Large intestine (tissue), 3 donors: ENCODE data around the gene PCBD2. TPM values are rescaled to one million over a fixed set of nuclear protein-coding genes. Genes with fewer than 3 reads are reported as not detected.
"Not testable (repeated sequence)": the region's sequence is repeated elsewhere in the genome, so short reads cannot be mapped to it uniquely, and the experiment has no call there.

Experiments used
- DNase-seq, 2 donors: peaks; one replicate each; pipeline versions ENCODE4 v3.0.0 to v3.0.0-alpha.2; 2013
- H3K27ac ChIP-seq: one replicate; pipeline ENCODE4 v1.5.1; 2013; ENCODE audit warnings: low read length
- H3K27me3 ChIP-seq: 2 replicates; pipeline ENCODE4 v1.6.1; 2013; ENCODE audit warnings: low read length; ENCODE audit not compliant: control insufficient read depth, insufficient read depth
- H3K36me3 ChIP-seq: 2 replicates; pipeline ENCODE4 v1.6.1; 2013; ENCODE audit warnings: low read length; ENCODE audit not compliant: control insufficient read depth, insufficient read depth
- H3K4me1 ChIP-seq: one replicate; pipeline ENCODE4 v1.6.1; 2013; ENCODE audit warnings: low read length; ENCODE audit not compliant: control insufficient read depth, insufficient read depth
- H3K4me3 ChIP-seq: one replicate; pipeline ENCODE4 v1.5.1; 2013; ENCODE audit warnings: low read length
- H3K9me3 ChIP-seq: one replicate; pipeline ENCODE4 v1.6.1; 2013; ENCODE audit warnings: mild to moderate bottlenecking, low read depth, low read length, moderate library complexity; ENCODE audit not compliant: control insufficient read depth
- WGBS: methylation state at CpG from one replicate; pipeline ENCODE4 v1.1.5; 2013; ENCODE audit warnings: low lambda C conversion rate; ENCODE audit not compliant: insufficient coverage; 5-methylcytosine and 5-hydroxymethylcytosine counted together
- polyA plus RNA-seq: library from polyadenylated mRNA; unstranded; fragments of 120-200 nt; gene quantifications from one replicate; pipeline ENCODE4 v1.2.1, GENCODE V29; 2013

Gene PCBD2
- polyA plus RNA-seq, 1 donor: 15.8 TPM

DNA sequence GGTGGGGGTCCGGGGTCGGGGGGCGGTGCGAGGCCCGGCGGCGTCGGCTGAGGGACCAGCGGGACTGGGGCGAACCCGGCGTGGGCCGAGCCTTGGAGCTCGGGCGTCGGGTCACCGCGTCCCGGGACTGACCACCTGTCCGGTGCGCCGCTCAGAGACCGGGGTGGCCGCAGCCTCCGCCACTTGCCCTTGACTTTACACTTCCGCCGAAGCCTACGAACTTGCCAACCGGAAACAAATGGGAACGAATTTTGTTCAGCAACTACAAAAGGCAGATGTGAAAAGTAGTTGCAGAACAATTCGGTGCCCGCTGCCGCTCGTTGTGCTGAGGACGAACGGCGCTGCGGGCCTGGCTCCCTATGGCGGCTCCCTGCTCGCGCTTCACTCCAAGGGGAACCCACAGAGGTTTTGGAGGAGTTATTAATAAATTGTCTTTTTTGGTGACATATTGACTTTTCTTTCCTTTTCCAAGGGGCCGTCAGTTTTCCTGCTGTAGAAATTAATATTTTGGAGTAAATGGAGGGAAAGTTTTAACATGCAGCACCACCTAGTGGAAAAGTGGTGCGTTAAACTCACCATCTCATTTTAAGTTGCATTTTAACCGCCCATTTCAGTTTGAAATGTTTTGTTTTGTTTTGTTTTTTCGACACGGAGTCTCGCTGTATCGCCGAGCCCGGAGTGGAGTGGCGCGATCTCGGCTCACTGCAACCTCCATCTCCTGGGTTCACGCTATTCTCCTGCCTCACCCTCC, 490 bp downstream of the PCBD2 start:
- peak overlapping the region; percentile 90 for H3K27ac ChIP-seq
- WGBS: 0% methylated on average over 3 of the region's 54 CpGs
- DNase-seq: peak; percentile 51 to 84
- no peaks in the 10 kb centered on the region for H3K4me1 ChIP-seq
- no peaks in the 10 kb centered on the region for H3K9me3 ChIP-seq
- H3K4me3 ChIP-seq: peak overlapping the region; percentile 76
- H3K36me3 ChIP-seq: peaks cover 14% of the 10 kb centered on the region
- H3K27me3 ChIP-seq: no peaks in the 10 kb centered on the region

DNA sequence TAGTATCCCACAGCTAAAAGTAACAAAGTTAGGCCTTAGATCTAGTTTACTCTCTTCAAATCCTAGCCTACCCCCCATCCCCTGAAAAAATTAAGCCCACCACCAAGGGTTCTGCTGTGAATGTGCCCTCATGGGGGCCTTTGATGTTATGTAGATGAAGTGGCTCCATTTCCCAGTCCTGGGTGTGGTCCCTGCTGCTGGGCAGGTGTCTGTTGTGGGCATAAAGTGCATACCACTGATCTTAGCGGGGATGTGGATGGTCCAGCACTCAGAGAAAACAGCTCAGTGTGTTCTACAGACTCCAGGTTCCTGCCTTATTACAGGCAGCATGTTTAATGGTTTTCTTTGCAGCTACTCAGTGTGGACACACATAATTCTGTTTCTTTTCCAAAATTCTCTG, 1.9 kb downstream of the PCBD2 start:
- no peaks in the 10 kb centered on the region for H3K9me3 ChIP-seq
- no peak overlapping the region for H3K27ac ChIP-seq
- H3K4me1 ChIP-seq: no peaks in the 10 kb centered on the region
- no peaks in the 10 kb centered on the region for H3K27me3 ChIP-seq
- peaks cover 22% of the 10 kb centered on the region for H3K36me3 ChIP-seq
- H3K4me3 ChIP-seq: no peak overlapping the region
- no CpG with 5 or more reads among the region's 1 CpG for WGBS
- DNase-seq: no peak

DNA sequence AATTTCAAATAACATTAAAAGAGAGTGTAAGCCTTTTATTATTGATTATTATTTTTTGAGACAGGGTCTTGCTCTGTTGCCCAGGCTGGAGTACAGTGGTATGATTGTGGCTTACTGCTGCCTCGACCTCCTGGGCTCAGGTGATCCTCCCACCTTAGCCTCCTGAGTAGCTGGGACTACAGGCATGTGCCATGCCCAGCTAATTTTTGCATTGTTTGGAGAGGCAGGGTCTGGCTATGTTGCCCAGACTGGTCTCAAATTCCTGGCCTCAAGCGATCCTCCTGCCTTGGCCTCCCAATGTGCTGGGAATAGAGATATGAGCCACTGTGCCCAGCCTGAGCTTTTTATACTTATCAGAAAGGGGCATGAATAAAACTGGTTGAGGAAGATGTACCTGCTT, 5.8 kb downstream of the PCBD2 start:
- H3K36me3 ChIP-seq: peaks cover 44% of the 10 kb centered on the region
- no CpG with 5 or more reads among the region's 2 CpGs for WGBS
- DNase-seq, H3K9me3 ChIP-seq, H3K27ac ChIP-seq, H3K4me1 ChIP-seq, H3K27me3 ChIP-seq, H3K4me3 ChIP-seq: not testable (repeated sequence)

DNA sequence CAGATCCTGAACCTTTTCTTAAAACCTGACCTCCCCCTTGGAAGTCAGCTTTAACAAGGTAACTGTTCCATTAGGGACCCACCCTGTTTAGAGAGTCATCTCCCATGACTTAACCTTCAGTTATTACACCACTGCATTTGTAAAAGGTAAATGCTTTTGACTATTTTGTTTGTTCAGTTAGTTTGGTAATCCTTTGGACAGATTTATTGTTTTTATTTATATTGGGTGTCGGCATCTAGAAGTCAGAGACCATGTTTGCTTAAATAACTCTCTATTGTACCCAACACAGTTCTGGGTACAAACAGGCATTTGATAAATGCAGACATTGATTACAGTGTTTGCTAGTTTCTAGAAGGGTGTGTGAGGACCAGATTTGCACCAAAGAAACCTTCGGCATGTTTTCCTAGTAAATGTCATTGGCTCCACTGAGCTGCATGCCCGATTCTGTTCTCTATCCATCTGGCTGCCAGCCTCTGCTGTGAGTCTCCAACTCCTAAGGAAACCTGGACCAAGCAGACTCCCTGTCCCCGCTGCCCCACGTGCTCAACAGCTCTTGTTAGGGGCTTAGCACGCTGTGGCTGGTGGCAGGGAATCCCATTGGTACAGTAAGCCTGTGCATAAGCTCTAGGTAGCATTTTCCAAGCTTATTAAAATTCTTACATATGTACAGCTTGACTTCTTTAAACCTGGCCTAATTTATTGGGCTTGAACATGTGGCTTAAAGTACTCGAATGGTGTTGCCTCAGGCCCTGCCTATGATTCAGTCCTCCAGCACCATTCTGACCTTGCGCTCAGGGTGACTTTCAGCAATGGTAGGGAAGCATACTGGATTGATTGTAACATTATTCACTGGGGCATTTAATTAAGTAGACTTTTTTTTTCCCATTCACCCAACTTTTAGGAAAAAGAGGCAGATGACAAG, 6.6 kb downstream of the PCBD2 start:
- 100% methylated on average over 2 of the region's 8 CpGs for WGBS
- Histone ChIP-seq H3K36me3 (peaks cover 48% of the 10 kb centered on the region), H3K27ac (no peak overlapping the region), H3K4me3 (no peak overlapping the region), H3K4me1 (no peaks in the 10 kb centered on the region), H3K9me3 (no peaks in the 10 kb centered on the region), H3K27me3 (no peaks in the 10 kb centered on the region)
- no peak for DNase-seq

DNA sequence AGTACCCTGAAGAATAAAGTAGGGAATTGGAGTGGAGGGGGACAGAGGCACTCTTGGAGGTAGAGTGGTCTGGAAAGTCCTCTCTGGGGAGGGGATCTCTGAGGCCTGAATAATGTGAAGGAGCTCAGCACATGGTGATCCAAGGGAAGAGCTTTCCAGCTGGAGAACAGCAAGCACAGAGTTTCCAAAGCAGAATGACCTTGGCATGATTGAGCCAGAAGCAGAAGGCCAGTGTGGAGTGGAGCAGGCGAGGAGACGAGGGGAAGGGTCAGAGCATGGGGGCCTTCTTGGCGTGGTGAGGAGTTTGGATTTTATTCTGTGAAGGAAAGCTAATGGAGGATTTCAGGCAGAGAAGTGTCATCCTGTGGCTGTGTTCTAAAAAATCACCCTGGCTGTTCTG, 8.3 kb downstream of the PCBD2 start:
- Histone ChIP-seq H3K9me3 (no peaks in the 10 kb centered on the region), H3K27me3 (no peaks in the 10 kb centered on the region), H3K4me1 (no peaks in the 10 kb centered on the region), H3K4me3 (no peak overlapping the region), H3K36me3 (peaks cover 50% of the 10 kb centered on the region), H3K27ac (no peak overlapping the region)
- DNase-seq: no peak
- no CpG with 5 or more reads among the region's 3 CpGs for WGBS

DNA sequence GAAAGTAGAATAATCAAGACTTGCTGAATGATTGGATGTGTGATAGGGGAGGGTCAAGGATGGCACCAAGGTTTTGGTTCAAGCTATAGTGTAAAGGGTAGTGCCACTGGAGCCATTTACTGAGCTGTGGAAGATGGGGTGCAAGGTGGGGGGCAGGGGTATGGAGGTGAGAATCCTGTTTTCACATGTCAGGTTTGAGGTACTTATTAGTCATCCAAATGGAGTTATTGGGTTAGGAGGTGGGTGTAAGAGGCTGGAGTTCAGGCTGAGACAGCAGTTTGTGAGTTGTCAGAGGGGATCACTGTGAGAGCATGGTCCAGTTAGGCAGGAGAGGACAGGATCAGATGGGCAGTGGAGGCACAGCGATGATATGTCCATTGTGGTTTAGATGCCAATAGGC, 8.9 kb downstream of the PCBD2 start:
- Histone ChIP-seq H3K36me3 (peaks cover 51% of the 10 kb centered on the region), H3K4me1 (no peaks in the 10 kb centered on the region), H3K9me3 (no peaks in the 10 kb centered on the region), H3K27ac (no peak overlapping the region), H3K4me3 (no peak overlapping the region), H3K27me3 (no peaks in the 10 kb centered on the region)
- no CpG with 5 or more reads among the region's 1 CpG for WGBS
- no peak for DNase-seq

DNA sequence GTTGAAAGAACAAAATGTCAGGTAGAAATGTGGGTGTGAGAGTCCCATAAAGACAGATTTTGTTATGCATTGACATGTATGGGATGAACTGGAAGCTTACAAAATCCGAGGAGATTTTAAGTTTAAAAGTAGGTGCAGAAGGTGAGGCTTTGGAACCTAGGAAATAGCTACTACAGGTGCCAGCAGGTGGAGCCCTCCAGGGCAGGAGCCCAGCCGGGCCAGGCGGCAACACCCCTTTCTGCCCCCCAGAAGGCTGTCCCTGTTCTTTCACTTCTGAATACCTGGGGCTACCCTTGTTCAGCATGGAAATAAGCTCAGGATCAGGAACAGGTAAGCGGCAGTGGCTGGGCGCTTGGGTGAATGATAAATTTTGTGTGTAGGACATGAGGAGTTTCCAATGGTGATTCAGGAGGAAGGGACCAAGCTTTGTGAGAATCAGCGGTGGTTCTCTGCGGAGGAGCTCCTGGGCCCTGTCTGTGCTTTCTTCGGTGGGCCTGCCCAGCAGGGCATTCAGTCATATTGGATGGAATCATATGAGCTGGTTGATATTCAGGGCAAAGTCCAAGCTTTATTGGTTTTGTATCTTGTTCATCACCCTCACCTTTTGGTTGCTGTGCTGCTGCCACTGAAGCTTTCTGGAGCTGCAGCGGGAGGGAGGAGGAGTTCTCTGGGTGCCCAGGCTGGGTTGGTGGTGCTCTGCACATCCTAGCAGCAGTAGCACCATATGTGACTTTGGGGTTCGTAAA, 12.3 kb downstream of the PCBD2 start:
- DNase-seq: peak; percentile 20 to 57
- Histone ChIP-seq H3K27me3 (no peaks in the 10 kb centered on the region), H3K9me3 (no peaks in the 10 kb centered on the region), H3K27ac (no peak overlapping the region), H3K36me3 (peaks cover 43% of the 10 kb centered on the region), H3K4me1 (no peaks in the 10 kb centered on the region), H3K4me3 (no peak overlapping the region)
- WGBS: no CpG with 5 or more reads among the region's 10 CpGs

DNA sequence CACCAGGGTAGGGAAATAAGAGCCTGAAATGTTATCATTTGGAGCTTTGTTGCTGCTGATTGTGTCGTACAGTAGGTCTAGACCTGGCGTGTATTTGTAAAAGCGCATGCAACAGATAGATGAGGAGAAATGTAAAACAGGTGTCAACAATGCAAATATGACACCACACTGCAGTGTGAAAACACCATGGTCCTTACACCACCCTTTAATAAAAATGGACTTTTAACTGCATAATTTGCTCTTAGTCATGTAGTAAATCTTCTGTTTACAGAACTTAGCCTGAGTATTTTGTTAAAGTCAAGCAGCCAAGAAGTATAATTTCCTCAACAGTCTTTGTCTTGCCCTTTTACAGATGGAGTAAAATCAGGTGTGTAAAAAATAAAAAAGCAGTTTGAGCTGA, 13.9 kb downstream of the PCBD2 start:
- no CpG with 5 or more reads among the region's 3 CpGs for WGBS
- H3K27me3 ChIP-seq: no peaks in the 10 kb centered on the region
- no peak for DNase-seq
- no peaks in the 10 kb centered on the region for H3K4me1 ChIP-seq
- no peaks in the 10 kb centered on the region for H3K9me3 ChIP-seq
- no peak overlapping the region for H3K27ac ChIP-seq
- H3K4me3 ChIP-seq: no peak overlapping the region
- H3K36me3 ChIP-seq: peaks cover 30% of the 10 kb centered on the region

DNA sequence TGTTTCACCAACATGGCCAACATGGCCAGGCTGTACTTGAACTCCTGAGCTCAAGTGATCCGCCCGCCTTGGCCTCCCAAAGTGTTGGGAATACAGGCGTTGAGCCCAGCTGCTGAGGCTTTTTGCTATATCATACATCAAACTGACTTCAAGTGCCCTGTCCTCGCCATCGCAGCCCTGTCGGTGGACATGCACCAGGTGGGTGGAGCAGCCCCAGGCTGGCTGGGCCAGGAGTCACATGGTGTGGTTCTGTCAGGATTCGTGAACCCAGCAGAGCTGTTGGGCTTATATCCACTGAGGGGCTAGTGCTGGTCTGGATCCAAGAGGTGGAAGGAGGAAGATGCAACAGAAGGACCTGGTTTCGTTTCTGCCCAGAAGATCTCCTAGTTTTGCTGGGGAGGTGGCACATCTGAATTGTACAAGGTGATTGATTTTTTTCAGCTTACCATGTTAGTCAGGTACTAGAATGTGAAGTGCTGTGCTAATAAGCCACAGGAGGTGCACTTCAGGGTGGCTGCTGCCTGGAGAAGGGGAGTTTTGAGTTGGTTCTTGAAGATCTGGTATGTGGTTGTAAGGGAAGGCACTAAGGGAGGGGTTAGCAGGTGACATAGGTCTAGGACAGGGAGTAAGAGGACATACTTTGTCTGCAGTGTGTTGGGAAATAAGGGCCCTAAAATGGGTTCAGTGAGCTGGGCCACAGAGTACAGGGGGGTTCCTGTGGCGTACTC, 16.1 kb downstream of the PCBD2 start:
- H3K27ac ChIP-seq: no peak overlapping the region
- H3K4me3 ChIP-seq: no peak overlapping the region
- no peaks in the 10 kb centered on the region for H3K4me1 ChIP-seq
- WGBS: no CpG with 5 or more reads among the region's 9 CpGs
- H3K27me3 ChIP-seq: no peaks in the 10 kb centered on the region
- peaks cover 21% of the 10 kb centered on the region for H3K36me3 ChIP-seq
- no peaks in the 10 kb centered on the region for H3K9me3 ChIP-seq
- DNase-seq: no peak

DNA sequence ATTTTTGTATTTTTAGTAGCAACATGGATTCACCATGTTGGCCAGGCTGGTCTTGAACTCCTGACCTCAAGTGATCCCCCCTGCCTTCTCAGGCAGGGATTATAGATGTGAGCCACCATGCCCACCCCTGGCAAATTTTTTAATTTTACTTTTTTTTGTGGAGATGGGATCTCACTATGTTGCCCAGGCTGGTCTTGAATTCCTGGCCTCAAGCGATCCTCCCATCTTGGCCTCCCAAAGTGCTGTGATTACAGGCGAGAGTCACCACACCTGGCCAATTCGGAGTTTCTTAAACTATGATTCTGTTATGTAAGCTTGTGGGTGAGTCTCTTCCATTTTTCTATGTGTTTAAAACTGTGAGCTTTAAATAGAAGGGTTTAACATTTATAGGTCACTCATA, 27.6 kb downstream of the PCBD2 start:
- DNase-seq: no peak
- Histone ChIP-seq H3K27me3 (no peaks in the 10 kb centered on the region), H3K4me1 (no peaks in the 10 kb centered on the region), H3K27ac (no peak overlapping the region), H3K4me3 (no peak overlapping the region), H3K36me3 (peaks cover 25% of the 10 kb centered on the region), H3K9me3 (no peaks in the 10 kb centered on the region)
- no CpG with 5 or more reads among the region's 3 CpGs for WGBS
